Mesenteric fat pad (tissue), 1 donor: ENCODE measurements around the gene MBOAT7. TPM values are rescaled to one million over a fixed set of nuclear protein-coding genes. Genes with fewer than 3 reads are reported as not detected.
"Not testable (repeated sequence)": the region's sequence is repeated elsewhere in the genome, so short reads cannot be mapped to it uniquely, and the experiment has no call there.

Source experiments
- DNase-seq: peaks from one replicate; pipeline ENCODE4 v3.0.0-alpha.2; 2020; ENCODE audit warnings: low spot score
- total RNA-seq: library from RNA; stranded (reverse); fragmentation: NEBNext Ultra II Directional; extraction: Animal tissue kit (Norgen Biotek cat#: 25700); gene quantifications from one replicate; pipeline ENCODE4 v1.2.1, GENCODE V29; 2021
- donor health status: DM: yes; HTN: yes; CAD: no.

The MBOAT7 gene
- total RNA-seq, 1 donor from 2014 or later = 40.9 TPM

GRCh38 chr19:54209058-54209810 is 19.9 kb upstream of the MBOAT7 start:
- DNase-seq = no peak

- no peak for DNase-seq
Measured at GRCh38 chr19:54208784-54209057, 19.3 kb upstream of the MBOAT7 start.

- no peak for DNase-seq
Measured at GRCh38 chr19:54207983-54208783, 18.8 kb upstream of the MBOAT7 start.

GRCh38 chr19:54207676-54207982 is 18.2 kb upstream of the MBOAT7 start:
- no peak for DNase-seq

GRCh38 chr19:54207193-54207592 is 17.8 kb upstream of the MBOAT7 start:
- DNase-seq = not testable (repeated sequence)

- no peak for DNase-seq
Measured at GRCh38 chr19:54206831-54207177, 17.4 kb upstream of the MBOAT7 start.

- DNase-seq = no peak
Measured at GRCh38 chr19:54206030-54206830, 16.9 kb upstream of the MBOAT7 start.

- DNase-seq = no peak
Measured at GRCh38 chr19:54204767-54205468, 15.5 kb upstream of the MBOAT7 start.

- no peak for DNase-seq
Measured at GRCh38 chr19:54203151-54203611, 13.8 kb upstream of the MBOAT7 start.

- no peak for DNase-seq
Measured at GRCh38 chr19:54201980-54202379, 12.6 kb upstream of the MBOAT7 start.

GRCh38 chr19:54201172-54201701 is 11.9 kb upstream of the MBOAT7 start:
- no peak for DNase-seq

- DNase-seq = no peak
Measured at GRCh38 chr19:54199401-54199800, 10.0 kb upstream of the MBOAT7 start.

- no peak for DNase-seq
Measured at GRCh38 chr19:54197121-54197520, 7.7 kb upstream of the MBOAT7 start.

- no peak for DNase-seq
Measured at GRCh38 chr19:54196536-54196935, 7.2 kb upstream of the MBOAT7 start.

GRCh38 chr19:54194463-54194862 is 5.1 kb upstream of the MBOAT7 start:
- DNase-seq = not testable (repeated sequence)

GRCh38 chr19:54193011-54193410 is 3.6 kb upstream of the MBOAT7 start:
- no peak for DNase-seq

- no peak for DNase-seq
Measured at GRCh38 chr19:54191811-54192453, 2.6 kb upstream of the MBOAT7 start.

- peak; percentile 95 for DNase-seq
Measured at GRCh38 chr19:54191011-54191810, 1.8 kb upstream of the MBOAT7 start, which contains the start of gene TSEN34. TSS of gene TSEN34 (plus strand) at chr19:54191308. CDS start at chr19:54191365, 57 bp downstream.

- DNase-seq = peak; percentile 100
Measured at GRCh38 chr19:54190503-54191010, 1.2 kb upstream of the MBOAT7 start.
